ENCODE measurements around the gene ITGA8.
"Not testable (repeated sequence)": the region's sequence is repeated elsewhere in the genome, so short reads cannot be mapped to it uniquely, and the experiment has no call there.

Gene ITGA8

DNA sequence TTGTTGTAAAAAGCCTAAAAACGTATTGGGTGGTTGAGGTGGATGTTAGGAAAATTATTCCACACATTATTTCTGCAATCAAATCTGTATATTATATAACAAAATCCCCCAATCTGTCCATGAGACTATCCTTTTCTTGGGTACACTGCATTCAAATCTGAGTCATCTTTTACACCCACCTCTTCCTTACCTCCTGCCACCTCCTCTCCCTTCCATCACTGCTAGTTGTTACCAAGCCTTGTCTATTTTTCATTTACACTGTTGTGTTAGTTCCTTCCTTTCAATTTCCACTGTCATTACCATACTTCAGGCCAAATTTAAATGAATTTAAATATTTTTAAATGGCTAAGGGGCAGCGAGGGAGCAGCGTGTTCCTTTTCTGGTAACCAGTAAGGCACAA lies 83.3 kb downstream of the ITGA8 start:
- Histone ChIP-seq H3K9ac (ENCODE audit: low read length) (no peak overlapping the region), H3K79me2 (ENCODE audit: insufficient read depth, low read length) (no peaks in the 10 kb centered on the region), H3K9me3 (ENCODE audit: low read length) (no peaks in the 10 kb centered on the region), H4K20me1 (ENCODE audit: insufficient read depth, low read length) (no peaks in the 10 kb centered on the region), H3K27me3 (ENCODE audit: insufficient read depth, low read length) (no peaks in the 10 kb centered on the region), H3K27ac (ENCODE audit: low read depth, low read length, poor library complexity, severe bottlenecking) (no peak overlapping the region), H3K36me3 (ENCODE audit: insufficient read depth, low read length) (no peaks in the 10 kb centered on the region), H3F3A (ENCODE audit: insufficient read depth, low read length) (no peaks in the 10 kb centered on the region), H3K4me3 (ENCODE audit: low read depth, low read length, poor library complexity, severe bottlenecking) (no peak overlapping the region), H3K4me2 (ENCODE audit: low read length) (no peak overlapping the region), H2AFZ (ENCODE audit: low read length) (no peak overlapping the region), H3K4me1 (ENCODE audit: insufficient read depth, low read length, severe bottlenecking) (no peaks in the 10 kb centered on the region), H3K9me2 (ENCODE audit: low read depth, low read length) (no peaks in the 10 kb centered on the region)
- no peak for TF ChIP-seq EZH2 (IDR thresholded peaks at IDR 0.05; ENCODE audit: borderline replicate concordance, low read length)
- TF ChIP-seq, protein P1, sequence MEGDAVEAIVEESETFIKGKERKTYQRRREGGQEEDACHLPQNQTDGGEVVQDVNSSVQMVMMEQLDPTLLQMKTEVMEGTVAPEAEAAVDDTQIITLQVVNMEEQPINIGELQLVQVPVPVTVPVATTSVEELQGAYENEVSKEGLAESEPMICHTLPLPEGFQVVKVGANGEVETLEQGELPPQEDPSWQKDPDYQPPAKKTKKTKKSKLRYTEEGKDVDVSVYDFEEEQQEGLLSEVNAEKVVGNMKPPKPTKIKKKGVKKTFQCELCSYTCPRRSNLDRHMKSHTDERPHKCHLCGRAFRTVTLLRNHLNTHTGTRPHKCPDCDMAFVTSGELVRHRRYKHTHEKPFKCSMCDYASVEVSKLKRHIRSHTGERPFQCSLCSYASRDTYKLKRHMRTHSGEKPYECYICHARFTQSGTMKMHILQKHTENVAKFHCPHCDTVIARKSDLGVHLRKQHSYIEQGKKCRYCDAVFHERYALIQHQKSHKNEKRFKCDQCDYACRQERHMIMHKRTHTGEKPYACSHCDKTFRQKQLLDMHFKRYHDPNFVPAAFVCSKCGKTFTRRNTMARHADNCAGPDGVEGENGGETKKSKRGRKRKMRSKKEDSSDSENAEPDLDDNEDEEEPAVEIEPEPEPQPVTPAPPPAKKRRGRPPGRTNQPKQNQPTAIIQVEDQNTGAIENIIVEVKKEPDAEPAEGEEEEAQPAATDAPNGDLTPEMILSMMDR (IDR thresholded peaks at IDR 0.05; ENCODE audit: low read length) = no peak

DNA sequence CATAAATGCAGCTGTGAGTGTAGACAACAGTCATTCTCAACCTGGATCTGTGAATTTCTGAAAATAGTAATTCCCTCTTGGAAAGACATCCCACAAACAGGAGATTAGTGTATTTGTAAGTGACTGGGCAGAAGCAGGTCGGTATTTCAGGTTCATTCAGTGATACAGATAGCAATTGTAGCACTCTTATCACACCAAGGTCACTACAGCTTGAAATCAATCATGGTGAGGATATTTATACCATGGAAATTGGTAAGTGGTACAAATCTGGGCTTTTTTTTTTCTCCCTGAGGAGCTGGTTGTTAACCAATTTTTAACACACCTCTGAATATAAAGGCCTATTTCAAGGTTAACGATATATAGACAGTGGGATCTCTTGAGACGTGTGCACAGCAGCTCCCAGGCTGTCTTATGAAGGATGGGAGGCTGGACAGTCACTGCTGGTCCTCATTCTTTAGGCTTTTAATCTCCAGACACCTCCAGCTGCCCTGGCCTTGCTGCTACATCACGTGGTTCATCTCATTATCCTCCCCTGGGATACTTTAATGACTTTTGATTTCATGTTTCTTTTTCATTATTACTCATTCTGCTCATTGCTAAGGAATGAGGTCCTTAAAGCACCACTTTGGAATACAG lies 87.1 kb downstream of the ITGA8 start:
- Histone ChIP-seq H3F3A (ENCODE audit: insufficient read depth, low read length) (no peaks in the 10 kb centered on the region), H3K4me1 (ENCODE audit: insufficient read depth, low read length, severe bottlenecking) (no peaks in the 10 kb centered on the region), H3K36me3 (ENCODE audit: insufficient read depth, low read length) (no peaks in the 10 kb centered on the region), H3K4me2 (ENCODE audit: low read length) (no peak overlapping the region), H3K4me3 (ENCODE audit: low read depth, low read length, poor library complexity, severe bottlenecking) (no peak overlapping the region), H4K20me1 (ENCODE audit: insufficient read depth, low read length) (no peaks in the 10 kb centered on the region), H3K79me2 (ENCODE audit: insufficient read depth, low read length) (no peaks in the 10 kb centered on the region), H3K27me3 (ENCODE audit: insufficient read depth, low read length) (no peaks in the 10 kb centered on the region), H2AFZ (ENCODE audit: low read length) (no peak overlapping the region), H3K9me2 (ENCODE audit: low read depth, low read length) (no peaks in the 10 kb centered on the region), H3K9me3 (ENCODE audit: low read length) (no peaks in the 10 kb centered on the region), H3K9ac (ENCODE audit: low read length) (no peak overlapping the region), H3K27ac (ENCODE audit: low read depth, low read length, poor library complexity, severe bottlenecking) (no peak overlapping the region)
- TF ChIP-seq, protein P1 (IDR thresholded peaks at IDR 0.05; ENCODE audit: low read length) = no peak
- TF ChIP-seq EZH2 (IDR thresholded peaks at IDR 0.05; ENCODE audit: borderline replicate concordance, low read length) = no peak

DNA sequence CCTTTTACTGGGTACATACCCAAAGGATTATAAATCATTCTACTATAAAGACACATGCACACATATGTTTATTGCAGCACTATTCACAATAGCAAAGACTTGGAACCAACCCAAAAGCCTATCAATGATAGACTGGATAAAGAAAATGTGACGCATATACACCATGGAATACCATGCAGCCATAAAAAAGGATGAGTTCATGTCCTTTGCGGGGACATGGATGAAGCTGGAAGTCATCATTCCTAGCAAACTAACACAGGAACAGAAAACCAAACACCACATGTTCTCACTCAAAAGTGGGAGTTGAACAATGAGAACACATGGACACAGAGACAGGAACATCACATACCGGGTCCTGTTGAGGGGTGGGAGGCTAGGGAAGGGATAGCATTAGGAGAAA lies 88.5 kb downstream of the ITGA8 start:
- H3K79me2 ChIP-seq (ENCODE audit: insufficient read depth, low read length); H3K27me3 ChIP-seq (ENCODE audit: insufficient read depth, low read length); H3K4me3 ChIP-seq (ENCODE audit: low read depth, low read length, poor library complexity, severe bottlenecking); H2AFZ ChIP-seq (ENCODE audit: low read length); H3K36me3 ChIP-seq (ENCODE audit: insufficient read depth, low read length); H3K9me2 ChIP-seq (ENCODE audit: low read depth, low read length); H3K9me3 ChIP-seq (ENCODE audit: low read length); H3K4me1 ChIP-seq (ENCODE audit: insufficient read depth, low read length, severe bottlenecking); H3K4me2 ChIP-seq (ENCODE audit: low read length); H3F3A ChIP-seq (ENCODE audit: insufficient read depth, low read length); H4K20me1 ChIP-seq (ENCODE audit: insufficient read depth, low read length); H3K9ac ChIP-seq (ENCODE audit: low read length); H3K27ac ChIP-seq (ENCODE audit: low read depth, low read length, poor library complexity, severe bottlenecking): not testable (repeated sequence)

DNA sequence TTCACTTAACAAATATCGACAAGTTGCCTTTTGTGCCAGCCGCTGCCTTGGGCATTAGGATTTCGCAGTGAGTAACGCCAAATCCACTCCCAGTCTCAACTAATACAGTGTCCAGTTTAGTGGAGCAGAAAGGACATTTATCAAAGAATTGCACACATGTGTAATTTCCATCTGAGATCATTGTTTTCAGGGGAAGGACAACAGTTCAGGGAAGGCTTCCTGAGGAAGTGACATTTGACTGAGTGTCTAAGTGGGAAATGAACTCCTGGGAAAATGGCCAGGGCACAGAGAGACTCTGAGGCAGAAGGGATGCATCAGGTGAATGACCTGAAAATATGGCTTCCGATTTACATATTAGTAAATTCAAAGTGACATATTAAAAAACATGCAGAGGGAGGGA lies 89.4 kb downstream of the ITGA8 start:
- Histone ChIP-seq H3K4me3 (ENCODE audit: low read depth, low read length, poor library complexity, severe bottlenecking) (no peak overlapping the region), H3K4me1 (ENCODE audit: insufficient read depth, low read length, severe bottlenecking) (no peaks in the 10 kb centered on the region), H3K79me2 (ENCODE audit: insufficient read depth, low read length) (no peaks in the 10 kb centered on the region), H3K9me2 (ENCODE audit: low read depth, low read length) (no peaks in the 10 kb centered on the region), H3K27ac (ENCODE audit: low read depth, low read length, poor library complexity, severe bottlenecking) (no peak overlapping the region), H3K9me3 (ENCODE audit: low read length) (no peaks in the 10 kb centered on the region), H3K36me3 (ENCODE audit: insufficient read depth, low read length) (no peaks in the 10 kb centered on the region), H4K20me1 (ENCODE audit: insufficient read depth, low read length) (no peaks in the 10 kb centered on the region), H3K27me3 (ENCODE audit: insufficient read depth, low read length) (no peaks in the 10 kb centered on the region), H2AFZ (ENCODE audit: low read length) (no peak overlapping the region), H3K4me2 (ENCODE audit: low read length) (no peak overlapping the region), H3K9ac (ENCODE audit: low read length) (no peak overlapping the region), H3F3A (ENCODE audit: insufficient read depth, low read length) (no peaks in the 10 kb centered on the region)
- no peak for TF ChIP-seq EZH2 (IDR thresholded peaks at IDR 0.05; ENCODE audit: borderline replicate concordance, low read length)
- TF ChIP-seq, protein P1 (IDR thresholded peaks at IDR 0.05; ENCODE audit: low read length) = no peak

Data from OCI-LY1 (cell line).